Ramos (cell line): ENCODE results near the gene TRAPPC12.

Experiments
- in situ Hi-C: fragments of 300-500 bp; cut with MboI; formaldehyde crosslinking; loops from one replicate; pipeline ENCODE4 v1.14.3; 2022; ENCODE audit warnings: low sequenced_read_pairs; ENCODE audit not compliant: unreplicated experiment

Gene TRAPPC12

DNA sequence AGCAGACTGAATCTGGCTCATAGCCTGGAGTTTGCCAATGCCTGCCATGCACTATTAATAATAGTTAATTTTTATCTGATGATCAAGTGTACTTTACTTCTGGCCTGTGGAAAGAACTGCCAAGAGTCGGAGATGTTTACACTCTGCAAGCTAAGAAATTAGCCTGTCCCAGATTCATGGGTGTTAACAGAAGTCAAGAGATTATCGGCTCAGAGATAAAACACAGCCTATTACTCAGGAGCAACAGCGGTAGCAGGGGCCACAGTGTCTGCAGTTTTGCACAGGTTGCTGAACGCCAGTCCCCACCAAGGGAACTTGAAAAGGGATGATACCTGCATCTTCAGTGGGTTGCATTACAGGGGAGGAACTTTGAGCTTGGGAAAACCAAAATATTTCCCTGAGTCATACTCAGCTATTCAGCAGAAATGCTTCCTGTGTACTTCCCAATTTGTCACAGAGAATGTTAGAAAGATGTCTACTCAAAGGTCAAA, 144.1 kb downstream of the TRAPPC12 start:
- in situ Hi-C loops, result no loop called here

DNA sequence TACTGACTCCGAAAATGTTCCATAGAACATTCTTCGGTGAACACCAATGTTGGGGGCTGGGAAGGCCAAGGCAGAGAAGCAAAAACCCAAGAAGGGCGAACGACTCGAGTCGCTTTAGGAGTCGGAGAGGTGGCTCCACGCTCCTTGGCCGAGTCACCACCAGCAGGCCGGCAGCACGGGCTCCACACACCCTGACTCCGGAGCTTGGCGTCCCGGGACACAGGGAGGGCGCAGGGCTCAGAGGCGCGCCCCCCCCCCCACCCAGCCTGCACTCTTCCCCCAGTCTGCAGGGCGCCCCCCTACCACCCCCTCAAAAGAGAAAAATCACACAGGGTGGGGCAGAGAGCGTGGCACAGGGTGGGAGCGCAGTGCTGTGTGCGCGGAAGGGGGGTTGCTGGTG, 147.4 kb downstream of the TRAPPC12 start:
- in situ Hi-C loops, result no loop called here

DNA sequence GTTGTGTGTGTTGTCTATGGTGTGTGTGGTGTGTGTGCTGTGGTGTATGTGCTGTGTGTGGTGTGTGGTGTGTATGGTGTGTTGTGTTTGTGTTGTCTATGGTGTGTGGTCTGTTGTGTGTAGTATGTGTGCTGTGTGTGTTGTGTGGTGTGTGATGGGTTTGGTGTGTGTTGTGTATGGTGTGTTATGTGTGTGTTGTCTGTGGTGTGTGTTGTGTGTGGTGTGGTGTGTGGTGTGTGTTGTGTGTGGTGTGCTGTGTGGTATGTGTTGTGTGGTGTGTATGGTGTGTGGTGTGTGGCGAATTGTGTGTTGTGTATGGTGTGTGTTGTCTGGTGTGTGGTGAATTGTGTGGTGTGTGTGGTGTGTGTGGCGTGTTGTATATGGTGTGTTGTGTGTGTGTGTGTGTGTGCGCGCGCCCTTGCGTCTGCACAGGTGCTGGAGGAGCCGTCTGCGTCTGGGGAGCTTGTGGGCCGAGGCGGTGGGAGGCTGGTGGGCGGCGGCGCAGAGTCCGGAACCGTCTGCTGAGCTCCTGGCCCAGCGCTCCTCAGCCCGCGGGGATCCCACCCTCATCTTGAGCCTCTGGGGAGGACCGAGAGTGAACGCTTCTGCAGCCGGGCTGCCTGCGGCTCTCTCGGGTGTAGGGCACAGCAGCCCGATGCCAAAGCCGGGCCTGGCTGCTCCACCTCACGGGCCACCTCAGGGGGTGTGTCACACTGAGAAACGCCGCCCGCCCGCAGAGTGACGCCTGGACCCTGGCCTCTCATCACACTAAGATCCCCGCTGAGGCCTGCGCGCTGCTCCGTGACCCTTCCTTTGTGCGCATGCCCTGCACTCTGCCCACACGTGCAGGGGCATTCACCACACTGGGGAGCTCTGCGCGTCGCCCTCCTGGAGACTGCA, 148.6 kb downstream of the TRAPPC12 start:
- in situ Hi-C loops, result no loop called here
